Tongue (tissue), 2 donors: ENCODE measurements around the gene DAAM1. TPM values are rescaled to one million over a fixed set of nuclear protein-coding genes. Genes with fewer than 3 reads are reported as not detected.

Experiments
- DNase-seq: peaks from one replicate; pipeline ENCODE4 v3.0.0-alpha.2; 2015
- total RNA-seq: library from RNA; depleted of rRNA; stranded (reverse); fragments of >200 nt; gene quantifications from one replicate; pipeline ENCODE4 v1.2.3, GENCODE V29; 2014

DAAM1 gene
- total RNA-seq, 1 donor from 2014 or later: 84.7 TPM

GRCh38 chr14:59341858-59342477, 153.5 kb downstream of the DAAM1 start:
- DNase-seq: no peak

GRCh38 chr14:59342516-59343484, 154.3 kb downstream of the DAAM1 start:
- DNase-seq: no peak

DNA sequence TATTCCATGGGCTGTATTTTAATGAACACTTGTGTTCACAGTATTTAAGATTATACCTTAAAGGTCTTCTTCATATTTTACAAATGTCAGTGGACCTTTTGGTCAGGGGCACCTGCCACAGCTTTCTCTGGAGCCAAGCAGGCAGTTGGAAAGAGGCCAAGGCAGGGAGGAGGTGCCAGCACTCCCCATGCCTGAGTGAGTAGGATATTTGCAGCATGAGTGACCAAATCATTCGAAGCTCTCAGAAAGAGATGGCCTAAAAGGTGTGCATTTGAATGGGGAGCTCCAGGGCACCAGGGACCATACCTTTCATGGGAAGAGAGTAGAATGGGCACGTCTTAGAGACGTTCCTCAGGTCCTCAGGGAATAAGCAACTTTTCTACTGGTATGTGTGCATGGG, 155.1 kb downstream of the DAAM1 start:
- peak; percentile 45 for DNase-seq

DNA sequence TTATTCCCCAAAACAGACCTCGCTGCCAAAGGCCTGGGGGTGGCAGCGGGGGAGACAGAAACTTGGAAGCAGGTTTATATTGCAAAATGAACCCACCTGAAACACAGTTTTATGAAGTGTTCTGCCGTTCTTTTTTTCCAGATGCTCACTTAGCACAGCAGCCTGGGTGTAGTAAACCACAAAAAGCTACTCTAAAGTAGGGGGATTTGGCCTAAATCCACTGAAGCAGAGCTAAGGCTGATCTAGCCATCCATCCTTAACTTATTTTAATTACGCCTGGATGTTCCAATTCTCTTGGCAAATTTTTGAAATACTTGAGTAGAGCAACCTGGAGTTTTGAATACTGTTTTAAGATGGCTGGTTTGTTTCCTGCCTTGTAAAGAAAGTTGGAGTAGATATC, 155.5 kb downstream of the DAAM1 start:
- peak; percentile 58 for DNase-seq

GRCh38 chr14:59344691-59345455, 156.4 kb downstream of the DAAM1 start:
- peak; percentile 45 for DNase-seq

DNA sequence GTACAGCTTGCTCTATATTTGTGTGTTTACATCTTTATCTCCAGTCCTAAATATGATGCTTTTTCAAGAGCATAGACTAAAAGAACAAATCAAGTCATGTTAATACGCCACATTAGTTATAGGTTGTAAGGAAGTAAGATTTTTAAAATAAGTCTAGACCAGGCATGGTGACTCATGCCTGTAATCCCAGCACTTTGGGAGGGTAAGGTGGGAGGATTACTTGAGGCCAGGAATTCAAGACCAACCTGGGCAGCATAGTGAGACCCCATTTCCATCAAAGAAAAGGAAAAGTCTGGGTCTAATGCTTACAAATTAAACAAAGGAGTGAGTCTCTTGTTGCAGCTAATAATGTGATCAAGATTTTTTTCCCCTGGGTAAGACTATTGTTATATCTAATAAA, 157.9 kb downstream of the DAAM1 start:
- no peak for DNase-seq

GRCh38 chr14:59346796-59347510, 158.5 kb downstream of the DAAM1 start:
- DNase-seq: no peak

GRCh38 chr14:59347511-59347900, 159.0 kb downstream of the DAAM1 start:
- no peak for DNase-seq

DNA sequence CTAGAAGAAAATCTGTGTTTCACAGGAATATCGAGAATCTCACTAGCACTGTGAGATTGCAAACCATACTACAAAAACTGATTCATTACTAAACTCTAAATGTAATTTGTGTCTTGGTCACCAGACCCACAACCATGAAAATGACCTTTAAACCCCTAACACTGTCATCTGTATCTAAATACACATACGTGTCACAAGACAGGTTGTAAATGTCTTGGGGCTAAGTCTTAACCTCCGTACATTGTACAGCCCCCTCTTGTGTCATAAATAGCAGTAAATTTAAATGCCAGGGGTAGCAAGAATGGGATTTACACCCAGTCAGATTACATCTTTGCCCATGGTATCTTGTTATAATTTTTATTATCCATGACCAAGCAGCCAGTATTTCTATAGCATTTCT, 159.4 kb downstream of the DAAM1 start:
- no peak for DNase-seq

DNA sequence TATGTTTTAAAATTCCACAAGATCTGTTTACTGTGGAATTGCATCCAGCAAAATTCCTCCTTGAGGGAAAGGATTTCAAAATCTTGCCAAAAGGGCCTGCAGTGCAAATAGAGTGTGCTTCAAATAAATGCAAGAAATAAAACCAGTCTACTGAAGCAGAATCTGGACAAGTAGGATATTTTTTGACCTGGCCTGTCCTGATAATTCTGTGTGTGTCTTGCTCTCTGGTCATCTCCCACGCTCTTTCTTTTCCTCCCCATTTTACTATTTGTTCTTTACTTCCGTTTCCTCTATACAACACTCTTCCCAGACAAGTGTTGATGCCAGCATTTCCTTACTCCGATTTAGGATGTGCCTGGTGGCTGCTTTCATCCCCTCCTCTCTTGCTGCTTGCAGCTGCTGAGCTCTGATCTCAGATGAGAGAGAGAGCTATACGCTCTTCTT, 160.8 kb downstream of the DAAM1 start:
- peak; percentile 38 for DNase-seq

- DNase-seq: no peak
These were observed 164.5 kb downstream of the DAAM1 start for GRCh38 chr14:59352961-59353360.

DNA sequence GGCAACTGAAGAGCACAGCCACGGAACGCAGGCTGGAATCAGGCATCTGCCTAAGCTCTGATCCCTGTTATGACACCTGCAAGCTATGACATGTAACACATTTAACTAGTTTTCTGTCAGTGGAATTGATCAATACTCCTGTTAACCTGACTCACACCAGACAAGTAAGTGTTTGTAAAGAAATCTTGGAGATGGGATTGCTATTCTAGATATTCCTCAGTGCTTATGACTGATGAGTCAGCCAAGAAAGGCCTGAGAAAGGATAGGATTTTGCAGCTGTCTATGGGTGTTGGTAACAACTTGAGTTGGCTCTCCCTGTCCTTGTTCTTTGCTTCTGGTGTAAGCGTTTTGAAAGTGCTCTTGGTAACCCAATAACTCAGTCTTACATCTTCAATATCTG, 166.2 kb downstream of the DAAM1 start:
- DNase-seq: peak; percentile 36

GRCh38 chr14:59355091-59355490, 166.6 kb downstream of the DAAM1 start:
- no peak for DNase-seq

DNA sequence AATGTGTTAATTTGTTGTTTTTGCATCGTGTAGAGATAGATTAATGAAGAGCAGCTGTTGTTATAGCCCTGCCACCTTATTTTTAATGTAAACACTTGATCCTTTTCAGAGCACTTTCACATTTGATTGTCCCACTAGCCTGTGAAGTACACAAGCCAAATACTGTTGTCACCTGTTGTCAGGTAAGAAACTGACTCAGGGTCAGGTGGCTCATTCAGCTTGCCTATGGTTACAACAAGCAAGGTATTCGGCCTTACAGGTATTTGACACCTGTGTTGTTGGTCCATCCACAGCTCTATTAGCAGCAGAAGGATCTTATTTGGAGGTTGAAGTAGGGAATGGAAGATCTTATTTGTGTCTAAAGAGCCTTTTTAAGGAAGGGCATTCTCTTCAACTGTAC, 167.8 kb downstream of the DAAM1 start:
- no peak for DNase-seq

DNA sequence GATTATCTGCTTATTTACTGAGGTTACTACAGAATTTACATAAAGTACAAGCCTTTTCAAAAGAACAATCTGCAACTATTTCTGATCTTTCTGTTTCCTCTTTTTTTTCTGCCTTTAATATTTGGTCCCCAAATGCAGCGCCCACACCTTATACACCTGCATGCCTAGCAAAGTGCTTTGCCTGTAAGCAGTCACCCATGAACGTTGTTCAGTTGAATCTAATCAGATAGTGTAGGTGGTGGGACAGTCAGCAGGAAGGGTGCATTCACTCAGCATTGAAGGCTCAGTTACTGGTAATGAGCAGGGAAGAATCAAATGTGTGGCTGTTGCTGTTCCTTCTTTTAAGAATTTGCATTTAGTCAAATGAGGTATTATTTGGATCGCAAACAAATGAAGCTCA, 168.3 kb downstream of the DAAM1 start:
- DNase-seq: no peak

GRCh38 chr14:59358102-59358501, 169.6 kb downstream of the DAAM1 start:
- DNase-seq: peak; percentile 66

DNA sequence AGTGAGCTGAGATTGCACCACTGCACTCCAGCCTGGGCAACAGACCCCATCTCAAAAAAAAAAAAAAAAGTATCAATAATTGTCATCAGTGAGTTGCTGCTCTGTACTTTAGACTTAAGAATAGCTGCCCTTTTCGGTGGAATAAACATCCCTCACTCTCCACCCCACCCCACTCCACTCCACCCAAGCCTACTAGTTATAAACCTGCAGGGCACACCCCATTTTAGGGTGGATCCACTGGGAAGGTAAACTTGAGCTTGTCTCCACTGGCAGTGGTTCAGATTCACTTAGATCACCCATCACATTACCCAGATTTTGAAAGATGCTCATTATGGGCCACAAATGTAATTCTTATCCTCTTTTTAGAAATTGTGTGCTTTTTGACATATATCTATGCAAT, 170.3 kb downstream of the DAAM1 start:
- DNase-seq: no peak

GRCh38 chr14:59359431-59360124, 171.1 kb downstream of the DAAM1 start:
- DNase-seq: peak; percentile 42

GRCh38 chr14:59360233-59360632, 171.8 kb downstream of the DAAM1 start:
- no peak for DNase-seq

- DNase-seq: peak; percentile 77
These were observed 172.7 kb downstream of the DAAM1 start for GRCh38 chr14:59360923-59361794.
